ENCODE data around the gene CCDC91. TPM values are rescaled to one million over a fixed set of nuclear protein-coding genes. Genes with fewer than 3 reads are reported as not detected.

The CCDC91 gene
- polyA plus RNA-seq, 1 donor = 20.8 TPM

DNA sequence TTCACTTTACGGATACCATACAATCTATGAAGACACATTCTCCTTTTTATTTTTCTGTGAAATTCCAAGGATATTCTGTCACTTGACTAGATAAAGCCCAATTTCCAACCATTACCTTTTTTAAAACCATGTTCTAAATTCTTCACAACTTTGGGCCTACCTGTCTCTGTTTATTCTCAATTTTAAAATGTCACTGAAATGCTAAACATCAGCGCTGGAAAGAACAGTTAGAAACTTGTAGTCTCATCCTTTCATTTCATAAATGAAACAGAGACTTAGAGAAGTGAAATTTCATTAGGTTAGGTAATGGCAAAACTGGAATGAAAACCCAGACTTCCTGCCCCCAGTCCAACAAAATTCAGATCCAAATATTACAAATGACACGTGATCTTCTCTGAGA is 396.2 kb downstream of the CCDC91 start:
- DNase-seq = no peak
- Histone ChIP-seq H3K4me1 (ENCODE audit: control insufficient read depth, insufficient read depth, low read length) (no peaks in the 10 kb centered on the region), H3K27ac (ENCODE audit: low read length) (no peak overlapping the region), H3K36me3 (ENCODE audit: control insufficient read depth, insufficient read depth, low read length) (no peaks in the 10 kb centered on the region), H3K4me3 (ENCODE audit: low read length) (no peak overlapping the region), H3K9me3 (ENCODE audit: control insufficient read depth, low read depth, low read length) (no peaks in the 10 kb centered on the region), H3K27me3 (ENCODE audit: control insufficient read depth, insufficient read depth, low read length) (no peaks in the 10 kb centered on the region)
- 89% methylated on average over 2 of the region's 3 CpGs for WGBS (ENCODE audit: insufficient coverage, low lambda C conversion rate)

DNA sequence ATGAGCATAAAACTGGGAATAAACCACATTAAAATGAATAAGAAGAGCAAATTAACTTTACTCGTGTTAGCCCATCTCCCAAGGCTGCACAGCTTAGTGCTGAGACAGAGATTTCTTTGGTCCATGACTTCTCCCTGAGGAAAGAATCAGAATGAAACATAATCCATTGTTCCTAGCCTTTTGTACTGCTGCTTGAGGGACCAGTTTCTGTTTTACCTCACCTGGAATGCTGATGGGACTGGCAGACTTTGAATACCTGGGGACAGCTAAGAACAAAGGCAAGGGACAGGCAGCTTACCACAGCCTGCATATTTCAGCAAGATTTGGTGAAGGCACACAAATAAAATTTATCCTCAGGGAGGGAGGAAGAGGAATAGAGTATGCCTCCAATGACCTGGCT is 401.6 kb downstream of the CCDC91 start:
- Histone ChIP-seq H3K27ac (ENCODE audit: low read length) (no peak overlapping the region), H3K36me3 (ENCODE audit: control insufficient read depth, insufficient read depth, low read length) (no peaks in the 10 kb centered on the region), H3K4me3 (ENCODE audit: low read length) (no peak overlapping the region), H3K9me3 (ENCODE audit: control insufficient read depth, low read depth, low read length) (no peaks in the 10 kb centered on the region), H3K4me1 (ENCODE audit: control insufficient read depth, insufficient read depth, low read length) (no peaks in the 10 kb centered on the region), H3K27me3 (ENCODE audit: control insufficient read depth, insufficient read depth, low read length) (no peaks in the 10 kb centered on the region)
- no peak for DNase-seq
- WGBS (ENCODE audit: insufficient coverage, low lambda C conversion rate) = 83% methylated on average over 1 of the region's 1 CpG

Other genes starting within 250 kb of the CCDC91 start
- 0.60 TPM for gene PTHLH, start 217.7 kb upstream of the CCDC91 start, polyA plus RNA-seq